ENCODE results near the gene PRPF18.

The PRPF18 gene

GRCh38 chr10:13678101-13678843 lies 91.5 kb downstream of the PRPF18 start:
- H3K79me2 ChIP-seq (ENCODE audit: low read length): peaks cover 14% of the 10 kb centered on the region; the same call in 1 of the 2 replicates
- peaks cover 31% of the 10 kb centered on the region for H3K36me3 ChIP-seq (replicated peaks; ENCODE audit: low read depth, low read length)
- H3K4me2 ChIP-seq (ENCODE audit: low read length): no peak overlapping the region
- TF ChIP-seq, protein P1, sequence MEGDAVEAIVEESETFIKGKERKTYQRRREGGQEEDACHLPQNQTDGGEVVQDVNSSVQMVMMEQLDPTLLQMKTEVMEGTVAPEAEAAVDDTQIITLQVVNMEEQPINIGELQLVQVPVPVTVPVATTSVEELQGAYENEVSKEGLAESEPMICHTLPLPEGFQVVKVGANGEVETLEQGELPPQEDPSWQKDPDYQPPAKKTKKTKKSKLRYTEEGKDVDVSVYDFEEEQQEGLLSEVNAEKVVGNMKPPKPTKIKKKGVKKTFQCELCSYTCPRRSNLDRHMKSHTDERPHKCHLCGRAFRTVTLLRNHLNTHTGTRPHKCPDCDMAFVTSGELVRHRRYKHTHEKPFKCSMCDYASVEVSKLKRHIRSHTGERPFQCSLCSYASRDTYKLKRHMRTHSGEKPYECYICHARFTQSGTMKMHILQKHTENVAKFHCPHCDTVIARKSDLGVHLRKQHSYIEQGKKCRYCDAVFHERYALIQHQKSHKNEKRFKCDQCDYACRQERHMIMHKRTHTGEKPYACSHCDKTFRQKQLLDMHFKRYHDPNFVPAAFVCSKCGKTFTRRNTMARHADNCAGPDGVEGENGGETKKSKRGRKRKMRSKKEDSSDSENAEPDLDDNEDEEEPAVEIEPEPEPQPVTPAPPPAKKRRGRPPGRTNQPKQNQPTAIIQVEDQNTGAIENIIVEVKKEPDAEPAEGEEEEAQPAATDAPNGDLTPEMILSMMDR (IDR thresholded peaks at IDR 0.05; ENCODE audit: low read depth, low read length): no peak
- no peak for TF ChIP-seq EZH2phosphoT487 (IDR thresholded peaks at IDR 0.05; ENCODE audit: low read depth)
- H3K27me3 ChIP-seq (ENCODE audit: low read depth, low read length): no peaks in the 10 kb centered on the region
- no peak overlapping the region for H3K27ac ChIP-seq (ENCODE audit: low read length)
- 0 out of 2 replicates have a peak, but pooled peaks cover 4% of the 10 kb centered on the region for H4K20me1 ChIP-seq (ENCODE audit: insufficient read depth, low read length)
- no peak overlapping the region for H3K4me3 ChIP-seq (ENCODE audit: low read length)
- H3K4me1 ChIP-seq (ENCODE audit: low read length): no peaks in the 10 kb centered on the region
- no peaks in the 10 kb centered on the region for H3K9me3 ChIP-seq (ENCODE audit: insufficient read depth, low read length)
- no peak overlapping the region for H2AFZ ChIP-seq (ENCODE audit: low read depth, low read length)
- H3K9ac ChIP-seq (ENCODE audit: low read length): no peak overlapping the region

Measured in OCI-LY3 (cell line).